Measurements from ENCODE around the gene PLCL1.

GRCh38 chr2:198143793-198144192, 339.4 kb downstream of the PLCL1 start:
- TF ChIP-seq CTCF (IDR thresholded peaks at IDR 0.05) (no peak), POLR2A (IDR thresholded peaks at IDR 0.05) (no peak), POLR2AphosphoS5 (IDR thresholded peaks at IDR 0.05) (no peak), EP300 (IDR thresholded peaks at IDR 0.05) (no peak)
